KMS-11 (cell line): ENCODE measurements around the gene EFCAB6.

Experiments
- H2AFZ ChIP-seq: fragments of 200-600 bp; sonication (generic); 2 replicates; pipeline ENCODE4 v1.6.1; 2016; ENCODE audit warnings: antibody characterized with exemption, mixed run types, low read depth
- H3K27ac ChIP-seq: fragments of 200-600 bp; sonication (generic); 2 replicates; pipeline ENCODE4 v1.6.1; 2016; ENCODE audit warnings: mild to moderate bottlenecking, mixed run types
- H3K27me3 ChIP-seq: fragments of 200-600 bp; sonication (generic); 2 replicates; pipeline ENCODE4 v1.6.1; 2017; ENCODE audit warnings: mild to moderate bottlenecking, low read depth, mixed run types, moderate library complexity; ENCODE audit not compliant: insufficient read depth
- H3K36me3 ChIP-seq: fragments of 200-600 bp; sonication (generic); 2 replicates; pipeline ENCODE4 v1.6.1; 2017; ENCODE audit warnings: mild to moderate bottlenecking, mixed run types; ENCODE audit not compliant: insufficient read depth
- H3K4me1 ChIP-seq: fragments of 200-600 bp; sonication (generic); 2 replicates; pipeline ENCODE4 v1.6.1; 2016; ENCODE audit warnings: mild to moderate bottlenecking, low read depth, mixed run types; ENCODE audit not compliant: poor library complexity, severe bottlenecking
- H3K4me2 ChIP-seq: fragments of 200-600 bp; sonication (generic); 2 replicates; pipeline ENCODE4 v1.7.0; 2016; ENCODE audit warnings: mild to moderate bottlenecking, mixed run types
- H3K4me3 ChIP-seq: fragments of 200-600 bp; sonication (generic); IDR thresholded peaks from 2 replicates; pipeline ENCODE4 v1.6.1; 2017; ENCODE audit warnings: low read depth, low read length, mixed read lengths; ENCODE audit not compliant: insufficient read depth
- H3K79me2 ChIP-seq: fragments of 200-600 bp; sonication (generic); 2 replicates; pipeline ENCODE4 v1.6.1; 2016; ENCODE audit warnings: low read depth, mixed run types; ENCODE audit not compliant: insufficient read depth
- H3K9ac ChIP-seq: fragments of 200-600 bp; sonication (generic); 2 replicates; pipeline ENCODE4 v1.6.1; 2016; ENCODE audit warnings: mild to moderate bottlenecking, mixed run types
- H4K20me1 ChIP-seq: fragments of 200-600 bp; sonication (generic); 2 replicates; pipeline ENCODE4 v1.6.1; 2016; ENCODE audit warnings: mild to moderate bottlenecking, mixed run types; ENCODE audit not compliant: insufficient read depth
- TF ChIP-seq, protein P1 (sequence below): fragments of 200-600 bp; sonication (generic); conservative IDR thresholded peaks from 2 replicates; pipeline ENCODE4 v1.6.1; 2017; ENCODE audit warnings: low read depth, mild to moderate bottlenecking, antibody characterized with exemption, low read length, moderate library complexity, mixed read lengths

The EFCAB6 gene

GRCh38 chr22:43530349-43531201 is 281.5 kb downstream of the EFCAB6 start:
- no peaks in the 10 kb centered on the region for H3K4me1 ChIP-seq
- no peak overlapping the region for H2AFZ ChIP-seq
- no peak overlapping the region for H3K9ac ChIP-seq
- H3K27me3 ChIP-seq: peaks cover 7% of the 10 kb centered on the region; the same call in 1 of the 2 replicates
- H4K20me1 ChIP-seq: no peaks in the 10 kb centered on the region
- no peak overlapping the region for H3K27ac ChIP-seq
- TF ChIP-seq, protein P1, sequence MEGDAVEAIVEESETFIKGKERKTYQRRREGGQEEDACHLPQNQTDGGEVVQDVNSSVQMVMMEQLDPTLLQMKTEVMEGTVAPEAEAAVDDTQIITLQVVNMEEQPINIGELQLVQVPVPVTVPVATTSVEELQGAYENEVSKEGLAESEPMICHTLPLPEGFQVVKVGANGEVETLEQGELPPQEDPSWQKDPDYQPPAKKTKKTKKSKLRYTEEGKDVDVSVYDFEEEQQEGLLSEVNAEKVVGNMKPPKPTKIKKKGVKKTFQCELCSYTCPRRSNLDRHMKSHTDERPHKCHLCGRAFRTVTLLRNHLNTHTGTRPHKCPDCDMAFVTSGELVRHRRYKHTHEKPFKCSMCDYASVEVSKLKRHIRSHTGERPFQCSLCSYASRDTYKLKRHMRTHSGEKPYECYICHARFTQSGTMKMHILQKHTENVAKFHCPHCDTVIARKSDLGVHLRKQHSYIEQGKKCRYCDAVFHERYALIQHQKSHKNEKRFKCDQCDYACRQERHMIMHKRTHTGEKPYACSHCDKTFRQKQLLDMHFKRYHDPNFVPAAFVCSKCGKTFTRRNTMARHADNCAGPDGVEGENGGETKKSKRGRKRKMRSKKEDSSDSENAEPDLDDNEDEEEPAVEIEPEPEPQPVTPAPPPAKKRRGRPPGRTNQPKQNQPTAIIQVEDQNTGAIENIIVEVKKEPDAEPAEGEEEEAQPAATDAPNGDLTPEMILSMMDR: no peak
- no peak overlapping the region for H3K4me2 ChIP-seq
- no peak overlapping the region for H3K4me3 ChIP-seq
- H3K79me2 ChIP-seq: no peaks in the 10 kb centered on the region
- H3K36me3 ChIP-seq: no peaks in the 10 kb centered on the region

DNA sequence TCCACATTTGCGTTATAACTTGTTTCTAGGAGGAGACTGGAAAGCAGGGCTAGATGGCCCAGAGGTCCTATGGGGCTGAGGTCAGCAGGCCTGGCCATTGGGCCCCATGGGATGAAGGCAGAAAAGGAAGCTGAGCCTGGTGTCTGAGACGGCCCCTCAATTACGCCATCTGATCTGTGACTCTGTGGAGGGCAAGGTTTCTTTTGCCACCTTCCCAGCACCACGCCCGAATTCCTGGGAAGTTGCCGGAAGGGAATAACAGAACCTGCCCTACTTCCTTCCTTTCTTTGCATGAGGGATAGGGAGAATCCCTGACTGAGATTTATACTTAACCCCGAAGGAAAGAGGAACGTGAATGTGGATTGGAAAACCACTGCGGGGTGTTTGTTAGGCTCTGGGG is 282.2 kb downstream of the EFCAB6 start:
- Histone ChIP-seq H3K27ac (no peak overlapping the region), H2AFZ (no peak overlapping the region), H3K79me2 (no peaks in the 10 kb centered on the region), H3K27me3 (peaks cover 2% of the 10 kb centered on the region; the same call in 1 of the 2 replicates), H3K4me3 (no peak overlapping the region), H3K9ac (no peak overlapping the region), H3K4me1 (no peaks in the 10 kb centered on the region), H4K20me1 (no peaks in the 10 kb centered on the region), H3K4me2 (no peak overlapping the region), H3K36me3 (no peaks in the 10 kb centered on the region)
- TF ChIP-seq, protein P1: no peak

DNA sequence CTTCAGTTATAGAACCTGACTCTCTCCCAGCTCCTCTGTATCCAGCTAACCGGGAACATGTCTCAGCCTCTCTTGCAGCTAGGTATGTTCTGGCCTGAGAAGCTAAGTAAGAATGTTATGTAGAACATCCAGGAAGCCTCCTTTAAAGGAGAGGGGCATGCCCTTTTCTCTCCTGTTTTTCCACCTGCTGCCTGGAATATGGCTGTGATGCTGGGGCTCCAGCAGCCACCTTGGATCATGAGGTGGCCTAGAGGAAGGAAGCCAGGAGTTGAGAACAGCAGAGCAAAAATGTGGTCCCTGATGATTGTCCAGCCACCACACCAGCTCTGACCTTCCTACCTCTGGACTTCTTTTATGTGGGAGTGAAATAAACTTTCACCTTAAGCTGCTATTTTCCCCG is 282.6 kb downstream of the EFCAB6 start:
- Histone ChIP-seq H3K4me1 (no peaks in the 10 kb centered on the region), H3K9ac (no peak overlapping the region), H3K4me2 (no peak overlapping the region), H3K27me3 (peaks cover 2% of the 10 kb centered on the region; the same call in 1 of the 2 replicates), H4K20me1 (no peaks in the 10 kb centered on the region), H3K4me3 (no peak overlapping the region), H3K27ac (no peak overlapping the region), H2AFZ (no peak overlapping the region), H3K36me3 (no peaks in the 10 kb centered on the region), H3K79me2 (no peaks in the 10 kb centered on the region)
- TF ChIP-seq, protein P1: no peak

DNA sequence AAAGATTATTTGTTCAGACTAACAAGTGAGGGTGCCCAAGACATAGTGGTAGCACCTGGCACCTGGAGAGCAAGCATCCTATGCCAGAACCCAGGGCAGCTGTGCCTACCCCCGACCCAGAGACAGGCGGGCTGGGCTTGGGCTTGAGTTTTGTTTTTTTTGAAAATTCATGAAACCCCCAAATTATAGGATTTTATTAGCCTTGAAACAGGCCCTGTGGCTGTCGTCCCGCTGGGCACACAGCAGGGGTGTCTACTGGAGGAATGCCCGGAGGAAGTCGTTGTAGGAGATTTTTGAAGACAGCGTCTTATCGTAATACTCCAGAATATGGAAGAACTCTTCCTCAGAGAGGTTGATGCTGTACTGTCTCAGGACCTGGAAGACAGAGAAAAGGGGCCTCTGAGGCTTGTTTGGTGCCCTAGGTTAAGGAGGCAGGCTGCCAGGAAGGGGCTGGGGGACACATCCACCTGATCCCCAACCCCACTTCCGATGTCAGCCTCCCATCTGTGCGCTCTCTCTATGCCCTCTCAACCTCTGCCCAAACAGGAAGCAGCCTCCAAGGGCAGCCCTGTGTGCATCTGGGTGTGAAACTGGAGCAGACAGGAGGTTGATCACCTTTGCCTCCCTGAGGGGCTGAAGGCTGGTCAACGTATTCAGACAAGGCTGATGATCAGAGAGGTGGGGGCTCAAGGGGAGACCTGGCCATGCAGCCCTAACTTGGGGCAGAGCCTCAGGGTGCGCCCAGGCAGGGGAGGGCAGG is 283.3 kb downstream of the EFCAB6 start:
- Histone ChIP-seq H3K27me3 (peaks cover 2% of the 10 kb centered on the region; the same call in 1 of the 2 replicates), H3K4me2 (no peak overlapping the region), H3K27ac (no peak overlapping the region), H3K36me3 (no peaks in the 10 kb centered on the region), H4K20me1 (no peaks in the 10 kb centered on the region), H3K4me3 (no peak overlapping the region), H2AFZ (no peak overlapping the region), H3K79me2 (no peaks in the 10 kb centered on the region), H3K9ac (no peak overlapping the region), H3K4me1 (no peaks in the 10 kb centered on the region)
- TF ChIP-seq, protein P1: no peak
